Endothelial cell of umbilical vein (primary cell): ENCODE results near the gene METTL21C. TPM values are rescaled to one million over a fixed set of nuclear protein-coding genes. Genes with fewer than 3 reads are reported as not detected.
A peak's percentile ranks its signal among the peaks of the same experiment; 100 is the strongest.

Experiments used
- BruUV-seq: library from RNA; stranded (reverse); fragments of 400-500 nt; replicated peaks from 2 replicates; lab custom pipeline; 2021; lab: Mats Ljungman, UMichigan
- CTCF ChIA-PET: fragments of 300-600, 350-600 bp; sonication (Branson Sonifier 250); formaldehyde crosslinking; loops from one replicate; lab custom pipeline; 2021; ENCODE audit warnings: antibody characterized with exemption, inconsistent platforms; lab: Charles Lee
- POLR2A ChIA-PET: fragments of 300-600, 350-600 bp; sonication (Branson Sonifier 250); formaldehyde crosslinking; loops from one replicate; lab custom pipeline; 2021; ENCODE audit warnings: antibody characterized with exemption, inconsistent platforms; lab: Charles Lee
- DNase-seq: peaks from one replicate; pipeline ENCODE4 v3.0.0-alpha.2; 2011; ENCODE audit warnings: low read depth, low spot score
- FAIRE-seq: peaks from 2 replicates; lab custom pipeline; 2011; peaks lifted over from hg19 to GRCh38; lab: Jason Lieb, UNC
- H2AFZ ChIP-seq: 2 replicates; pipeline ENCODE4 v1.6.0; 2012; ENCODE audit warnings: low read depth, low read length, control low read depth, inconsistent platforms
- H3K27ac ChIP-seq: 2 replicates; pipeline ENCODE4 v1.5.1; 2011; ENCODE audit warnings: low read depth, mild to moderate bottlenecking, control low read depth, low read length, moderate library complexity; ENCODE audit not compliant: insufficient read depth
- H3K27me3 ChIP-seq, 2 experiments: 2 replicates each; pipeline versions ENCODE4 v1.6.0 to v1.6.1; 2011; ENCODE audit warnings: low read length in 2 of 2, mixed read lengths in 1 of 2; ENCODE audit not compliant: control insufficient read depth in 2 of 2, insufficient read depth in 2 of 2
- H3K36me3 ChIP-seq, 2 experiments: 2 replicates in 1 of 2; 3 replicates in 1 of 2; pipeline ENCODE4 v1.5.1; 2011; ENCODE audit warnings: low read length in 2 of 2, mild to moderate bottlenecking in 1 of 2, moderate library complexity in 1 of 2; ENCODE audit not compliant: control insufficient read depth in 2 of 2, insufficient read depth in 2 of 2; ENCODE audit errors: extremely low read depth in 1 of 2
- H3K4me1 ChIP-seq: 3 replicates; pipeline ENCODE4 v1.5.1; 2011; ENCODE audit warnings: mild to moderate bottlenecking, low read length; ENCODE audit not compliant: control insufficient read depth, insufficient read depth; ENCODE audit errors: extremely low read depth
- H3K4me2 ChIP-seq: 2 replicates; pipeline ENCODE4 v1.6.1; 2011; ENCODE audit warnings: low read length, control low read depth, mixed read lengths; ENCODE audit not compliant: insufficient read depth
- H3K4me3 ChIP-seq, 3 experiments: fragments of 200-600 bp in 1 of 3; sonication (generic), shearing (Covaris generic) in 1 of 3; replicated peaks in 1 of 3; 2 replicates each; pipeline ENCODE4 v1.5.1; 2011 to 2016; ENCODE audit warnings: control low read depth in 3 of 3, low read length in 3 of 3, mild to moderate bottlenecking in 2 of 3, inconsistent platforms in 1 of 3, low read depth in 1 of 3, moderate library complexity in 1 of 3; ENCODE audit not compliant: insufficient read depth in 1 of 3
- H3K79me2 ChIP-seq: 2 replicates; pipeline ENCODE4 v1.6.0; 2012; ENCODE audit warnings: low read length, inconsistent platforms; ENCODE audit not compliant: control insufficient read depth, insufficient read depth
- H3K9ac ChIP-seq: replicated peaks from 2 replicates; pipeline ENCODE3; 2011; ENCODE audit warnings: low read length, control low read depth; ENCODE audit not compliant: insufficient read depth; ENCODE audit errors: extremely low read depth
- H3K9me1 ChIP-seq: replicated peaks from 3 replicates; pipeline ENCODE4 v1.6.0; 2011; ENCODE audit warnings: mild to moderate bottlenecking, low read length; ENCODE audit not compliant: control insufficient read depth, insufficient read depth; ENCODE audit errors: extremely low read depth
- H3K9me3 ChIP-seq: replicated peaks from 2 replicates; pipeline ENCODE4 v1.5.1; 2012; ENCODE audit warnings: low read length, inconsistent platforms; ENCODE audit not compliant: control insufficient read depth, insufficient read depth
- H4K20me1 ChIP-seq: replicated peaks from 2 replicates; pipeline ENCODE3; 2011; ENCODE audit warnings: mild to moderate bottlenecking, low read length; ENCODE audit not compliant: control insufficient read depth, insufficient read depth; ENCODE audit errors: extremely low read depth
- CTCF ChIP-seq, 2 donors: IDR thresholded peaks; 1 replicate in 1 of 2; 2 replicates in 1 of 2; pipeline ENCODE4 v1.5.1; 2011; ENCODE audit warnings: low read length in 2 of 2, mild to moderate bottlenecking in 2 of 2, moderate library complexity in 2 of 2, control low read depth in 1 of 2, inconsistent platforms in 1 of 2, low read depth in 1 of 2; ENCODE audit not compliant: insufficient read depth in 1 of 2; ENCODE audit errors: extremely low read depth in 1 of 2
- JUN ChIP-seq: IDR thresholded peaks from 2 replicates; pipeline ENCODE4 v1.6.1; 2011; ENCODE audit warnings: borderline replicate concordance, low read depth; ENCODE audit not compliant: insufficient read length, insufficient read depth
- MYC ChIP-seq: IDR thresholded peaks from one replicate; pipeline ENCODE4 v1.6.1; 2011; ENCODE audit warnings: mild to moderate bottlenecking, low read depth, low read length
- POLR2AphosphoS5 ChIP-seq: IDR thresholded peaks from 2 replicates; pipeline ENCODE4 v1.6.1; 2012; ENCODE audit warnings: low read depth, mild to moderate bottlenecking, control low read depth, low read length, moderate library complexity; ENCODE audit not compliant: insufficient read depth
- dilution Hi-C: fragments of 300-500 bp; cut with MboI; formaldehyde crosslinking; loops from one replicate; pipeline ENCODE4 v1.15.0; 2019; ENCODE audit warnings: low sequenced_read_pairs; ENCODE audit not compliant: extremely low pct_ligation_motif_present
- intact Hi-C: fragments of 100-400 bp; cut with micrococcal nuclease; formaldehyde crosslinking; loops from one replicate; pipeline ENCODE4 v1.10.0; 2022
- polyA plus RNA-seq, 4 experiments: library from polyadenylated mRNA; depleted of rRNA in 3 of 4; stranded (reverse) in 3 of 4; unstranded in 1 of 4; fragments of >200 nt; gene quantifications; 2 replicates each; pipeline versions ENCODE4 v1.2.1 to v1.2.3, GENCODE V29; 2011 to 2012; ENCODE audit warnings: missing spikeins in 1 of 4
- total RNA-seq: library from RNA; stranded (reverse); gene quantifications from 2 replicates; pipeline ENCODE4 v1.2.3, GENCODE V29; 2021

Gene METTL21C
- total and polyA plus RNA-seq, 2 donors (not counting 3 experiments of a cell fraction or from before 2014, with no cell fraction given), result not detected

- Histone ChIP-seq H4K20me1 (no peaks in the 10 kb centered on the region), H3K9ac (no peak overlapping the region), H3K27ac (no peak overlapping the region), H2AFZ (no peak overlapping the region), H3K9me1 (no peaks in the 10 kb centered on the region), H3K27me3 (no peaks in the 10 kb centered on the region), H3K4me2 (no peak overlapping the region), H3K4me3 (no peak overlapping the region), H3K79me2 (no peaks in the 10 kb centered on the region), H3K9me3 (no peaks in the 10 kb centered on the region), H3K4me1 (no peaks in the 10 kb centered on the region), H3K36me3 (peaks cover 7% of the 10 kb centered on the region in 2 experiments)
- dilution Hi-C loops, result no loop called here
- TF ChIP-seq POLR2AphosphoS5 (no peak), MYC (no peak)
- DNase-seq, result no peak
- BruUV-seq, result no TSS peak
- intact Hi-C loops, result no loop called here
- ChIA-PET CTCF (interaction anchor here (1.1 kb wide), 1 partner anchor 66 kb away, joined by 3 read pairs; no protein-coding TSS in a partner anchor), POLR2A (no interaction called here)
- no peak for FAIRE-seq
Observed at GRCh38 chr13:102658660-102659059, 36.2 kb downstream of the METTL21C start.

GRCh38 chr13:102657630-102658029, 37.2 kb downstream of the METTL21C start:
- ChIA-PET CTCF (interaction anchor here (0.8 to 1.6 kb wide), 4 partner anchors 20 to 116 kb away, joined by 4 to 8 read pairs (median 4); partner anchors contain the start of gene TEX30), POLR2A (no interaction called here)
- no peak overlapping the region for H3K27ac ChIP-seq
- no peak overlapping the region for H3K4me3 ChIP-seq
- no peaks in the 10 kb centered on the region for H3K79me2 ChIP-seq
- H4K20me1 ChIP-seq, result no peaks in the 10 kb centered on the region
- no peaks in the 10 kb centered on the region for H3K9me3 ChIP-seq
- no TSS peak for BruUV-seq
- peak; percentile 3 for TF ChIP-seq CTCF (IDR thresholded peaks at IDR 0.05; ENCODE audit: extremely low read depth in 1 of 2, insufficient read depth in 1 of 2, low read depth in 1 of 2, low read length in 2 of 2)
- TF ChIP-seq JUN, result no peak
- H3K4me2 ChIP-seq, result no peak overlapping the region
- no peaks in the 10 kb centered on the region for H3K9me1 ChIP-seq
- H3K9ac ChIP-seq, result no peak overlapping the region
- H3K36me3 ChIP-seq, result peaks cover 7 to 9% of the 10 kb centered on the region in 2 experiments
- DNase-seq (no peak), FAIRE-seq (no peak)
- H3K4me1 ChIP-seq, result no peaks in the 10 kb centered on the region
- dilution Hi-C loops, result no loop called here
- H2AFZ ChIP-seq, result no peak overlapping the region
- intact Hi-C loops, result no loop called here
- H3K27me3 ChIP-seq, result no peaks in the 10 kb centered on the region
